HG02970 (cell line): ENCODE measurements around the gene MAN1A1.

Source experiments
- ATAC-seq: cut with Tn5 transposase; IDR thresholded peaks from one replicate; pipeline ENCODE4 v1.9.1; 2021; ENCODE audit warnings: mild to moderate bottlenecking, moderate library complexity, moderate number of reproducible peaks; ENCODE audit not compliant: unreplicated experiment, low FRiP score

MAN1A1 gene

DNA sequence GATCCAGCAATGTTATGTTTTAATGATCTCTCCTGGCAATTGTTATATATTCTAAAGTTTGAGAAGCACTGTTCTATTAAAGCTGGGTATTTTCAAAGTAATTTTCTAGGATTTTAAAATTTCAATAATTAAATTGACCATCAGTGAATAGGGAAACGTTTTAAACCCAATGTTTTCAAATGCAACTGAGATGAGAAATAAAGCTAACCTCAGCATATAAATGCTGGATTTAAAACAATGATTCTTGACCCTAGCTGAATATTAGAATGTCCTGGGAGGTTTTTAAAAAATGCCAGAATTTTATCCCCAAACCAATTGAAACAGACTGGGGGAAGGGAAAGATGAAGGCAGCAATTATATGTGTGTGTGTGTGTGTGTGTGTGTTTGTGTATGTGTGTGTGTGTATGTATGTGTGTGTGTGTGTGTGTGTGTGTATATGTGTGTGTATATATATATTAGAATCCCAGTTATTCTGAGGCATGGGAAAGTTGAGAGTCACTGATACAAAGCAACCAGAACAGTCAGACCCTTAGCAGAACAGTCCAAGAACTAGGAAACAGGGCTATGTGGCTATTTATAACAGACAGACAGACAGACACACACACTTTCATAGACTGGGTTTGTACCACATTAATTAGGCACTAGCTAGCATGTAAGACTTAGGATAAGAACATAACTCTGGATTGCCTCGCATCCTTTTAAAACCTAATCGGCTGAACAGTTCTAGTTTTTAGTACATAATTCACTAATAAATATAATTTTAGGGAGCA lies 107.8 kb downstream of the MAN1A1 start:
- ATAC-seq, result no peak

DNA sequence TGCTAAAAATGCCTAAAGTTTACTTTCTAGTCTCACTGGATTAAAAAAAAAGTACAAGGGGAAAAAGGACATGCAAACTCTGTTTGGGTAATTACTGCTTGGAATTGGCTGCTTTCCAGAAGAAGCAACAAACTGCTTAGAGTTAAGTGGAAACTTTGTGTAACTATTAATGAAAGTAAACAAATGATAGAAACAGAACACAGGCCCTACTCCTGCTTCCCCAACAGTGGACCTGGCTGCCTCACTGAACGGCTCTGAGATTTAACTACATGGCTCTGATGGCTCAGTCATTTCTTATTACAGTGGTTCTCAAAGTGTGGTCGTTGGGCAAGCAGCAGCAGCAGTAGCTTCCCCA lies 108.5 kb downstream of the MAN1A1 start:
- no peak for ATAC-seq

DNA sequence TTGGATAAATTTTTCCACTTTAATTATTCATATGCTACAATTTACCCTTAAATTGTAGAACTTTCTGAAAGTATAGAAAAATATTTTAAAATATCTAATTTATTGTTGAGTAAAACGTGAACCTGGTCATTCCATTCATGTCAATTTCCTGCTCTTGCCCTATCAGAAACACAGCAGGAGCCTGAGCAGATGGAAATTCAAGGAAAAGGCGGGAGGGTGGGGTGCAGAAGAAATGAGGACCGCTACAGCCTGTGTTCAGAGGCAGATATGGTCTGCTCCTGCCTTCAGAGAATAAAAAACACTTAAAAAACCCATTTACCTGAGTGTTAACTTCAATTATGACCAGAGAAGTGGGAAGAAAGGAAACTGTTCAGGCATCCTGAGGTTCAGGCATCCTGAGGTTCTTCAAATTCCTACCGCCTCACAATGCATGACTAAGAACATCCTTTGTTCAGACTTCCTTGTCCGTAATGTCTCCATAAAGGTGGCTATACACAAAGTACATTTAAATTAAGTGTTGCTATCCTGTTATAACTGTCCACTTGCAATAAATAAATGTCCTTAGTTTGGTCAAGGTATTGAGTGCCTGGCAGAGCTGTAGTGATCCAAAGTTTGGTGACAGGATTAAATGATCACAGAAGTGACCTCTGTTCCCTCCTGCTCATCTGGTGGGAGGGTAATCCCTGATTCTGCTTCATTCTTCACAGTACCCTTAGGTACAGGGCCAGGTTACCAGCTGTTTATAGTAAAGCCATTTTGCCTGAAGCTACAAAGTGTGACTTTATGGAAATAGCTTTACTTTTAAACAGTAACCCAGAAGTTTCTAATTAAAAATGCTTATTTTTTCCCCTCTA lies 109.1 kb downstream of the MAN1A1 start:
- ATAC-seq, result no peak

DNA sequence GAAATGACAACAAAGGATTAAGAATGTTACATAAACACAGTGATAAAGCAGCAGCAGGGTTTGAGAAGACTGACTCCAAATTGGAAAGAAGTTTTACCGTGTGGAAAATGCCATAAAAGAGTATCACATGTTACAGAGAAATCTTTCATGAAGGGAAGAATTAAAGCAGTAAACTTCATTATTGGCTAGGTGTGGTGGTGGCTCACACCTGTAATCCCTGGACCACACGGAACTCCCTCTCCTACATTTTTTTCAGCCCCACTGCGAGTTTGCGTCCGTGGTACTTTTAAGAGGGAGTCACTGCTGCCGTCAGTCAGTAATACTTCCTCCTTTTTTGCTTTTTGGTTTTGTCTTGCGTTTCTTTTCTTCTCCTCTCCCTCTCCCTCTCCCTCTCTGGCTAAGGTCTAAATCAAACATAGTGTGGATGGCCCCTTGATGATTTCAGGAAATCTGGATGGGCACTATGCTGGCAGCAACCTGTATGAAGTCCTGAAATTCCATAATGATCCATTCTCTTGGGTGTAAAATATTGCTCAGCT lies 112.3 kb downstream of the MAN1A1 start:
- ATAC-seq, result no peak

DNA sequence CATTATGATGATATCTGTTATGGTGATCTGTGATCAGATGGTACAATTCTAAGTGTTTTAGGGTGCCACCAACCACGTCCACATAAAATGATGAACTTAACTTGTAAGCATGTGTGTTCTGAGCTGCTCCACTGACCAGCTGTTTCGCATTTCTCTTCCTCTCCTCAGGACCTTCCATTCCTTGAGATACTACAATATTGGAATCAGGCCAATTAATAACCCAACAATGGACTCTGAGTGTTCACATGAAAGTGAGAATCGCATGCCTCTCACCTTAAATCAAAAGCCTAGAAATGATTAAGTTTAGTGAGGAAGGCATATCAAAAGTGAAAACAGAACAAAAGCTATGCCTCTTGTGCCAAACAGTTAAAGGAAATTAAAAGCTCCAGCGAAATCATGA lies 114.6 kb downstream of the MAN1A1 start:
- no peak for ATAC-seq

DNA sequence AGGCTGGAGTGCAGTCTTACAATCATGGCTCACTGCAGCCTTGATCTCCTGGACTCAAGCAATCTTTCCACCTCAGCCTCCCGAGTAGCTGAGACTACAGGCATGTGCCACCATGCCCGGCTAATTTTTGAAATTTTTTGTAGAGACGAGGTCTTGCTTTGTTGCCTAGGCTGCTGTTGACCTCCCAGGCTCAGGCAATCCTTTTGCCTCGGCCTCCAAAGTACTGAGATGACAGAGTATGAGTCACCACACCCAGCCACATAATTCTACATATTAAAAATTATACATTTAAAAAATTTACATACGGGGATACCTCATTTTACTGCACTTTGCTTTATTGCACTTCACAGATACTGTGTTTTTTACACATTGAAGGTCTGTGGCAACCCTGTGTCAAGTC lies 115.1 kb downstream of the MAN1A1 start:
- no peak for ATAC-seq

DNA sequence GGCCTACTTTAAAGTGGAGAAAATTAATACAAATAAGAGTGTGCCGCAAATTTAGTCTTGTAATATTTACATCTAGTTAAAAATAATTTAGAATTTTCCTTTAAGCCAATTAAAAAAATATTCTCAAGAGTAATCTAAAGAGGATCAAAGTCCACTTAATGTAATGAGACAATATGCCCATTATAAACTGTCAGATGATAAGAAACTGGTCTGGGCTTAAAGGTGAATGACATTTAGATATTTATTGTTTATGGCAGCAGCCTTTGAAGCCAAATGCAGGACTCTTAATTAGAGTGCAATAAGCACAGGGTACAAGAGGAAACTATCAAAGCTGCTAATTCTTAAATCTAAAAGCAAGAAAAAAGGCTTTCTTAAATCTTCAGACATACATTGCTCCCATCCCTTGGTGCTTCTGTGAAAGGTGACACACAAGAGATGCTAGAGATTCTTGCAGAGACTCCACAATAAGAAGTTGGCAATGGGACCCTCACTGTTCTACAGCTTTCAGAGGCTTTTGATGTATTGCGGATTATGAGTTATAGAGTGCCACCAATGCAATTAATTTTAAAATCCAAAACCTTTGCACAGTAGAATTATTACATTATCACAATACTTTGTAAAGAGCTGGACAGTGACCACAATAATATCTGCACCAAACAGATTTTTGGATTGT lies 116.1 kb downstream of the MAN1A1 start:
- no peak for ATAC-seq

DNA sequence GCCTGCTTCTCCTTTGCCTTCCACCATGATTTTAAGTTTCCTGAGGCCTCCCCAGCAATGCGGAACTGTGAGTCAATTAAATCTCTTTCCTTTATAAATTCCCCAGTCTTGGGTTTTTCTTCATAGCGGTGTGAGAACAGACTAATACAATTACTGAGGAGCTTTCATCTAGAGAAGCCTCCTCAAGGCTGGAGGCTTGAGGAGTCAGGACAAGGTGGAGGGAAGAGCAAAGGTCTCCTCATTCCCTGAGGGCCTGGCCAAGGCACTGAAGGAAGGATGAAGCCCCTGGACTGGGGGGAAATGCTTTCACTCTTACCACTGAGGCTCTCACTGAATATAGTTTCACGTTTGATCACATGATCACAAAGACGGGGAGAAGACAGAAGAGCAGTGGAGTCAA lies 118.2 kb downstream of the MAN1A1 start:
- ATAC-seq, result no peak

DNA sequence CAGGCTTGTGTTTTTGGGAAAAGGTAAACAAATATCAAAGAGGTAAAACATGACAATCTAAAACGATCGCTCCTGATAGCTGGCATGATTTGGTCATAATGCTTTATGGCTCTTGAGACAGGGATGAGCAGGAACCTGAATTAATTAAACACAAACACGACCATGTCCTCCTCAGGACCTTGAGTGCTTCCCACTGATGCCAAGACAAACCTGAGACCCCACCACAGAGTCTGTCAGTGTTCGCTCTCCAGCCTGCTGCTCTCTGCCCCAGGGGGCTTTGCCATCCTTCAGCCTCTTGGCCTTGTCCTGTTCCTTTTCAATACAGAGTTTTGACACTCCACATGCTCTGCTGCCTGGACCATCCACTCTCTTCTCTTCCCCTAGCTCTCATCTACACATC lies 119.4 kb downstream of the MAN1A1 start:
- no peak for ATAC-seq

DNA sequence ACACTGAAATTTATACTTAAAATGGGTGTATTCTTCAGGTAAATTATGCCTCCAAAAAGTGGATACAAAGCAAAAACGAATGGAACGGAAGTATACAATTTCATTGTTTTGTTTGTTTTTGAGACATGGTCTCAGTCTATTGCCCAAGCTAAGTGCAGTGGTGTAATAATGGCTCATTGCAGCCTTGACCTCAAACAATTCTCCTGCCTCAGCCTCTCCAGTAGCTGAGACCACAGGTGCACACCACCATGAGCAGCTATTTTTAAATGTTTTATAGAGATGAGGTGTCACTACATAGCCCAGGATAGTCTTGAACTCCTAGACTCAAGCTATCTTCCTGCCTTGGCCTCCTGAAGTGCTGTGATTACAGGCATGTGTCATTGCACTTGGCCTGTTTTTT lies 122.2 kb downstream of the MAN1A1 start:
- no peak for ATAC-seq

DNA sequence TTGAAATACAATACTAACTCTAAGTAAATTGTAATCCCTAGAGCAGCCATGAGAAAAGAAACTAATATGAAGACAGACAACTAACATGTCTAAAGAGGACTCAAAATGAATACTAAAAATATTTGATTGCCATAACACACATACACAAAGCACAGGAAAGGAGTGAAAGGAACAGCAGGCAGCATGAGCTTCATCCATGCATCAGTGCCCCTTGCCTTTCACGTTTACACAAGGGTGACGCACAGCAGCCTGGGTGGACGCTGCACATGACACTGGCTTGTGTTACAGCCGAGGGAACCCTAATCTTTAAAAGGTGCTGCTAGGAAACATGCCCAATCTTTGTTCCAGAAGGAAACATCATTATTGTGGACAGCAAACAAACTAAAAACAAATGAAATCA lies 123.5 kb downstream of the MAN1A1 start:
- no peak for ATAC-seq

DNA sequence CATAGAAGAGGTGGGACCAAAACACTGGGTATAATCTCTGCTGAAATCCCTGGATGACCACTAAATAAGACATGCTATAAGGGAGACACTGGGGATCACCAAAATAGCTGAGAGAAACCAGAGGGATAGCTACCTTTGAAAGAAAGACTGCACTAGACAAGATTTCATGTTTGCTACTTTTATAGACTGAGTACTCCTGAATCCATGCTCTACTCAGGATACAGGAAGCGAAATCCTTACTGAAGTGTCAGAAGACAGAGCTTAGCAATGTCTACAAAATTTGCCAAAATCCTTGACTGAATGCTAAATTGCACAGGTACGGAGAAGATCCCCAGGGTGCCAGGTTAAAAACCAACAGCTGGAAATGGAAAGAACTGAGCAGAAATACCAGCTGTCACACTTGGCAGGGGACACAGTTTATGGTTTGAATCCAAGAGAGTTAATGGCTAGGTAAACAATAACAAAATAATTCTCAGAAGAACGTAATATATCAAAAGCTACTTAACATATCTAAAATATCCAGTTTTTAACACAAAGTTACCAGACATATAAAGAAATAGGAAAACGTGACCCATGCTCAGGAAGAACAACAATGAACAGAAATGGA lies 125.4 kb downstream of the MAN1A1 start:
- ATAC-seq, result no peak

DNA sequence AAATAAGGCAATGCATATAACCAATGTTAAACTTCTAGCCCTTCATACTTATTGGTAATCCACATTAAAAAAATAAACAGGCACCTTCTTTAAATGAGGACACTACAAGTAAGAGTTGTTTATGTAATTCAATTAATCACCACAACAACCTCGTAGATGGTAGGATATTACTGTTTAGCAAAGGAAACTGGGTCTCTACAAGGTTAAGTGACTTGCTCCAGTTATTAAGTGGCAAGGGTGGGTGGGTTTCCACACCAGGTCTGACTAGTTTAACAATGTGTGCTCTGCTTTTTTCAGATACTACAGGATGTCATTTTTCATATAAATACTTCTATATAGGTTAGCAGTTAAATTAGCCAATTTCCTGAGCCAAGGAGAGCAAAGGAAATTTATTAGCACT lies 129.1 kb downstream of the MAN1A1 start:
- no peak for ATAC-seq

DNA sequence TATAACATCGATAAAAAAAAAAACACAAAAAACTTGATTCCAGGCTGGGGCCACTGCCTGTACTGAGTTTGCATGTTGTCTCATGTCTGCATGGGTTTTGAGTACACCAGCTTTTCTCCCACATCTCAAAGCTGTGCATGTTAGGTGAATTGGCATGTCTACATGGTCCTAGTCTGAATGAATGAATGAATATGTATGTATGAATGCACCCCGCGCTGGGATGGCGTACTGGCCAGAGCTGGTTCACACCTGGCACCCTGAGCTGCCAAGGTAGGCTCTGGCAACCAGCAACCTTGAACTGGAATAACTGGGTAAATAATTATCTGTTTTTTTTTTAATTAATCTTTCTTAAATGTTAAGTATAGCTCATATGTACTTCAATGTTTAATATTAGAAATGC lies 131.0 kb downstream of the MAN1A1 start:
- ATAC-seq, result no peak

DNA sequence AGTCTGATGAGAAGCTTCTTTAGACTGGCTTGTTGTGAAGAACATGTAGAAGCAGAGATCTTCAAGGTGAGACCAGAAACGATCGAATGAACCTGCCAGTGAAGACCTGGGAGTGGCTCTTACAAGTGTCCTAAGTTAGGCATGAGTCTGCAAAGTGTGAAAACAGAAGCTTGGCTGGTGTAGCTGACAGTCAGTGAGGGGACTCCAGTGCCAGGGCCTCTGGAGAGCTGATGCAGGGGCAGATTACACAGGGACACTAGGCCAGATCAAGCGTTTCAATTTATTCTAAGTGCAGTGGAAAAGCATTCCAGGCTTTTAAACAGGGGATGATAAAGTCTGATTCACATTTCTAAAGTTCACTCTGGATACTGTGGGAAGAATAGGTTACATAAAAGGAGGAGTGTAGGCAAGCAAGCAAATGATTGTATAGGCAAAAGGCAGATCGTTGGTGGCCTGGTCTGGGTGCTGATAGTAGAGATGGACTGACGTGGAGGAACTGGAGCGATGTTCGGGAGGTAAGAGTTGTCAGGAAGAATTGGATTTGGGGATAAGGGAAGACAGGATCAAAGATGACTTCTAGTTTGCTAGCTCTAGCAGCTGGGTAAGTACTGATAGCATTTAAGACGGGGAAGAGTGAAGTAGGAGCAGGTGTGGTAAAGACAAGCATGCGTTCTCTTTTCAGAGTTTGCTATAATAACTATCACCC lies 133.5 kb downstream of the MAN1A1 start:
- ATAC-seq, result no peak

DNA sequence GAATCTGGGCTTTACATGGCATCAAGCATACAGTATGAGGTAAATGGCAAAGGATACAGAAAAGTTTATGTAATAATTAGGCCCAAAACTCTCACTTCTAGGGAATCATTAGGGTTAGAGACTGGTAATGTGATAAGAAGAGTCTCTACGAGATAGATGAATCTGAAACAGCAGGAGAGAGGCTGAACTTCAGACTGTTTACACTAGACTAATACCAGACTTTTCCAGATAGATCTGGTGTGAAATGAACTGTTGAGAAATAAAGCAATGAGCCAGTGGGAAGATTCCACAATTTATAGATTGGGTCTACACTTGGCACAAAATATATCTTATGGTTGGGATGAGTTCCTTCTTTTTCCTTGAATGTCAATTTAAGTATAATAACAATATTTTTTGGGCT lies 134.3 kb downstream of the MAN1A1 start:
- no peak for ATAC-seq

DNA sequence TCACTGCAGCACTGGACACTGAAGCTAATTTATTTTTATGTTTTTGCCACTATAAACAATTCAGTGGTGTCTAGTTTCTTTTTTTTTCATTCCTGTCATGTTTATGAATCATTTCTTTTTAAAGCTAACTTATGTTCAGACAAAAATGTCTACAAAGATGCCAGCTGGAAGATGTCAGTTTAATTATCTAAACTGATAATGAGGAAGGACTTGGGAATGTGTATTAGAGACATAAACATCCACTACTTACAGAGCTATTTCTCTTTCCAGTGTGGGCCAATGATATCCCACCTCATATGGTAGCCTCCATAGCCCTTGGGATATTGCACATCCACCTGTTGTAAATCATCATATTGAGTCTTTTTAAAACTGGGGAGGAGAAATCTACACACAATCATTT lies 139.0 kb downstream of the MAN1A1 start:
- no peak for ATAC-seq

DNA sequence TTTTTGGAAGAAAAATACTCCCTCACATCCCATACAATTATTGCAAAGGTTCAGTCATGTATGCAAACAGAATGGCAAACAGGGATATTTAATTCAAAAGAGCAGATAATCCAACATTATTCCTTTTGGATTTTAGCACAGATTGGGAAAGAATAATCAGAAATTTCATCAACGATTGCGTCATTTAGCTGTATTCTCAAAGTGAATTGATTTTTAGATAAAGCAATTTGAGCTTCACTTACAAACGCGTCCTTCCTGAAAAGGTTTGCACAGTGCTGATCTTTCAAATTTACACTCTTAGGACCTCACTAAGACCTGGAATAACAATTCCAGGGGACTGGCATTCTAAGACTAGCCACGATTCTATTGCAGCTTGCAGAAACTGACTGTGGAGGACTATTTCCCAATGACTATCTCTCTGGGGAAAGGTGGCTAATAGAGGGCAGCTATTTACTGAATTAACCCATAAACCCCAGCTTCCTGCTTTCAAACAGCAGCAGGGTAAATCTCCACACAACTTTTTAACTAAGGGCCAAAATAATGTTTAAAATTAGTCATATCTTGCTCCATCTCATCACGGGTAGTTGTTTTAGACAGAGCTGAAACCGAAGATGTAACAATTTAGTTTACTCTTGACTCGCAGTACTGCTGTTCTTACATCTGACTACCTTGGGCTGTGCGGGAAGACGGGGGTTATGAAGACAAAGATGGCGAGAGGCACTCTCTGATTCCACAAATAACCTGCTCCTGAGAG lies 139.9 kb downstream of the MAN1A1 start:
- ATAC-seq, result no peak

DNA sequence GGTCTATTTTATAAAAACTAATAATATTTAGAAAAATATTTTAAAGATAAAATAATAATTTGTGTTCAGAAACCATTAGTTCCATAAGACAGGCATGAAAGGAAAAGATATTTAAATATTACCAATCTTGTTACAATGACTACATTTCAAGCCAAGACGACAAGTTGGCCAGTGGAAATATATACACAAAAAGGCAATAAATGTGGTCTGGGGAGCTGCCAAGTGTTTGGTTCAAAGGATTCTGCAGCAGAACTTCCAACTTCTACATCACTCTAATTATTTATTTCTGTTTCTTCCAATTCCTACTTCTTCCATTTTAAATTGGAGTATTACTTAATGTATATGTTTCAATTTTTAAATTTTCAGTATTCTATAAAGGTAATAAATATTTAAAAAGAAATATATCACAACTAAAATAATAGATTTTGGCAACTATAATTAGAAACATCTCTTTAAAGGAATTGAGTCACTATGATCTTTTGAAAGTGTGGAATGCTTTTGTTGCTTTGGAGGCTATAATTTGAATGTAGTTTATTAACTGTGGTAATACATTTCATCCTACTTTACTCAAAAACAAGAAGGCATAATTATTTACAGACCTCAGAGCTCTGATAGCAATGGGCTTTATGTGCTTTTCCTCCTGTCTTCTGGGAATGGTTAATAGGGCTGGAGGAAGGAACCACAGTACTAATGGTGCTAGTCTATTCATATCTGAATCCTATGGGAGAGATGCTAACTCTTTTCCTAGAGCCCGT lies 141.4 kb downstream of the MAN1A1 start:
- no peak for ATAC-seq
